GM23338 (cell line): ENCODE data around the gene TAGLN. TPM values are rescaled to one million over a fixed set of nuclear protein-coding genes. Genes with fewer than 3 reads are reported as not detected.
"Not testable (repeated sequence)": the region's sequence is repeated elsewhere in the genome, so short reads cannot be mapped to it uniquely, and the experiment has no call there.

Source experiments
- ATAC-seq: fragments of 200-7000 bp; cut with Tn5 transposase; 3 replicates; pipeline ENCODE4 v1.9.1; 2020
- DNase-seq: peaks from one replicate; pipeline ENCODE4 v3.0.0-alpha.2; 2015; ENCODE audit warnings: low spot score
- H2AFZ ChIP-seq: fragments of 200-600 bp; sonication (generic); 2 replicates; pipeline ENCODE4 v1.8.0; 2016; ENCODE audit warnings: antibody characterized with exemption, mild to moderate bottlenecking, moderate library complexity
- H3F3A ChIP-seq: fragments of 200-600 bp; sonication (generic); replicated peaks from 2 replicates; pipeline ENCODE4 v1.8.0; 2017; ENCODE audit warnings: antibody characterized with exemption, mixed run types, low read depth
- H3K27ac ChIP-seq: fragments of 200-600 bp; sonication (generic); 2 replicates; pipeline ENCODE4 v1.6.1; 2016; ENCODE audit warnings: low read depth
- H3K27me3 ChIP-seq: fragments of 200-600 bp; sonication (generic); 2 replicates; pipeline ENCODE4 v1.8.0; 2016; ENCODE audit warnings: mild to moderate bottlenecking, mixed run types, moderate library complexity; ENCODE audit not compliant: insufficient read depth
- H3K36me3 ChIP-seq: fragments of 200-600 bp; sonication (generic); 2 replicates; pipeline ENCODE4 v1.8.0; 2016; ENCODE audit warnings: mild to moderate bottlenecking; ENCODE audit not compliant: insufficient read depth
- H3K4me1 ChIP-seq: fragments of 200-600 bp; sonication (generic); 2 replicates; pipeline ENCODE4 v1.8.0; 2016; ENCODE audit warnings: mild to moderate bottlenecking, moderate library complexity; ENCODE audit not compliant: insufficient read depth
- H3K4me2 ChIP-seq: fragments of 200-600 bp; sonication (generic); 2 replicates; pipeline ENCODE4 v1.7.1; 2017; ENCODE audit warnings: mixed run types
- H3K4me3 ChIP-seq: fragments of 200-600 bp; sonication (generic); 2 replicates; pipeline ENCODE4 v1.6.1; 2016; ENCODE audit warnings: mixed run types
- H3K79me2 ChIP-seq: fragments of 200-600 bp; sonication (generic); replicated peaks from 2 replicates; pipeline ENCODE4 v1.8.0; 2017; ENCODE audit warnings: mild to moderate bottlenecking; ENCODE audit not compliant: insufficient read depth
- H3K9me2 ChIP-seq: fragments of 200-600 bp; sonication (generic); 2 replicates; pipeline ENCODE4 v1.8.0; 2017; ENCODE audit not compliant: insufficient read depth
- H4K20me1 ChIP-seq: fragments of 200-600 bp; sonication (generic); replicated peaks from 2 replicates; pipeline ENCODE4 v1.8.0; 2017; ENCODE audit warnings: mild to moderate bottlenecking; ENCODE audit not compliant: insufficient read depth
- H3K27ac Mint-ChIP-seq: 2 replicates; pipeline ENCODE4 v1.8.0; 2020; ENCODE audit warnings: inconsistent platforms, mild to moderate bottlenecking, moderate library complexity, mixed read lengths
- H3K27me3 Mint-ChIP-seq: 3 replicates; pipeline ENCODE4 v1.8.0; 2022; ENCODE audit warnings: low read depth, mild to moderate bottlenecking, moderate library complexity, mixed read lengths, inconsistent platforms; ENCODE audit not compliant: insufficient read depth, poor library complexity
- H3K36me3 Mint-ChIP-seq: 3 replicates; pipeline ENCODE4 v1.8.0; 2021; ENCODE audit warnings: low read depth, mild to moderate bottlenecking, inconsistent platforms, moderate library complexity, mixed read lengths
- H3K4me1 Mint-ChIP-seq: 3 replicates; pipeline ENCODE4 v1.8.0; 2020; ENCODE audit warnings: mild to moderate bottlenecking, inconsistent platforms, mixed read lengths
- H3K4me3 Mint-ChIP-seq: 3 replicates; pipeline ENCODE4 v1.8.0; 2021; ENCODE audit warnings: moderate library complexity, mild to moderate bottlenecking, inconsistent platforms, mixed read lengths
- H3K9me3 Mint-ChIP-seq: 3 replicates; pipeline ENCODE4 v1.8.0; 2020; ENCODE audit warnings: moderate library complexity, mild to moderate bottlenecking, inconsistent platforms, mixed read lengths
- CTCF ChIP-seq, 2 experiments: fragments of 200-600 bp in 1 of 2; sonication (generic) in 1 of 2; conservative IDR thresholded peaks; 2 replicates each; pipeline versions ENCODE4 v1.5.1 to v1.6.1; 2016 to 2017; ENCODE audit warnings: antibody characterized with exemption in 2 of 2, low read depth in 2 of 2, mild to moderate bottlenecking in 2 of 2, moderate library complexity in 1 of 2
- EZH2 ChIP-seq: fragments of 200-600 bp; sonication (generic); IDR thresholded peaks from one replicate; pipeline ENCODE4 v1.8.0; 2017; ENCODE audit warnings: antibody characterized with exemption, mild to moderate bottlenecking, low read depth; ENCODE audit not compliant: unreplicated experiment
- EZH2phosphoT487 ChIP-seq: fragments of 200-600 bp; sonication (generic); IDR thresholded peaks from one replicate; pipeline ENCODE4 v1.8.1; 2018; ENCODE audit warnings: antibody characterized with exemption; ENCODE audit not compliant: unreplicated experiment
- ZNF331 ChIP-seq: fragments of 250-450 bp; sonication (Bioruptor Pico); IDR thresholded peaks from 2 replicates; pipeline ENCODE4 v1.5.0; 2020; ENCODE audit warnings: low read depth, mild to moderate bottlenecking, moderate library complexity
- polyA plus RNA-seq: library from polyadenylated mRNA; unstranded; fragments of >200 nt; fragmentation: Nextera tagmentation; extraction: Ambion mirVana; gene quantifications from 2 replicates; pipeline ENCODE4 v1.2.1, GENCODE V29; 2016
- total RNA-seq: library from RNA; depleted of rRNA; stranded (reverse); fragments of >200 nt; shearing (Covaris generic); gene quantifications from 2 replicates; pipeline ENCODE4 v1.2.3, GENCODE V29; 2014

The TAGLN gene
- total and polyA plus RNA-seq, 2 experiments from 2014 or later, result 86.8 to 130 TPM

GRCh38 chr11:117208710-117209109, 9.5 kb downstream of the TAGLN start:
- H3K36me3 ChIP-seq, H3K27me3 Mint-ChIP-seq, H3F3A ChIP-seq, H3K4me1 Mint-ChIP-seq, H3K27ac ChIP-seq, H3K9me2 ChIP-seq, H2AFZ ChIP-seq, H3K4me3 Mint-ChIP-seq, H3K27ac Mint-ChIP-seq, H4K20me1 ChIP-seq, H3K4me1 ChIP-seq, H3K9me3 Mint-ChIP-seq, H3K27me3 ChIP-seq, H3K79me2 ChIP-seq, H3K4me3 ChIP-seq, H3K4me2 ChIP-seq: not testable (repeated sequence)
- peak; percentile 53 to 64 for TF ChIP-seq CTCF (conservative IDR thresholded peaks at IDR 0.05; ENCODE audit: low read depth in 2 of 2)
- peak; percentile 75 for DNase-seq
- peak; percentile 18 for ATAC-seq
- H3K36me3 Mint-ChIP-seq, result peaks cover 27% of the 10 kb centered on the region

- H3K27ac ChIP-seq, result not testable (repeated sequence)
Measured at GRCh38 chr11:117209351-117210125, 10.4 kb downstream of the TAGLN start.

GRCh38 chr11:117210620-117211019, 11.4 kb downstream of the TAGLN start:
- no peaks in the 10 kb centered on the region for H3F3A ChIP-seq
- TF ChIP-seq EZH2phosphoT487, result no peak
- no peak for TF ChIP-seq EZH2
- TF ChIP-seq ZNF331 (CRISPR knock-in tag), result no peak
- ATAC-seq (no peak), DNase-seq (no peak)
- no peak overlapping the region for H3K27ac ChIP-seq
- Mint-ChIP-seq H3K4me1 (no peaks in the 10 kb centered on the region), H3K27me3 (peaks cover 5% of the 10 kb centered on the region), H3K4me3 (no peak overlapping the region), H3K9me3 (no peaks in the 10 kb centered on the region), H3K27ac (no peak overlapping the region), H3K36me3 (peaks cover 18% of the 10 kb centered on the region)
- no peaks in the 10 kb centered on the region for H3K4me1 ChIP-seq
- H4K20me1 ChIP-seq, result no peaks in the 10 kb centered on the region; the same call in 1 of the 2 replicates
- no peaks in the 10 kb centered on the region for H3K27me3 ChIP-seq
- no peak overlapping the region for H3K4me2 ChIP-seq
- no peak overlapping the region for H3K4me3 ChIP-seq
- no peaks in the 10 kb centered on the region for H3K9me2 ChIP-seq
- H2AFZ ChIP-seq, result no peak overlapping the region
- no peaks in the 10 kb centered on the region for H3K79me2 ChIP-seq
- no peaks in the 10 kb centered on the region for H3K36me3 ChIP-seq

More at GRCh38 chr11:117209351-117210125, 10.4 kb downstream of the TAGLN start:
- not testable (repeated sequence) for H3K4me1 ChIP-seq, H3K4me3 Mint-ChIP-seq, H3K36me3 ChIP-seq, H3K4me2 ChIP-seq, H3K79me2 ChIP-seq, DNase-seq, H3K9me3 Mint-ChIP-seq, H3K27me3 ChIP-seq, H3K4me3 ChIP-seq, H3K9me2 ChIP-seq, H4K20me1 ChIP-seq, H3K27ac Mint-ChIP-seq, H3K4me1 Mint-ChIP-seq, H2AFZ ChIP-seq, H3K27me3 Mint-ChIP-seq, H3F3A ChIP-seq
- H3K36me3 Mint-ChIP-seq, result peaks cover 26% of the 10 kb centered on the region
- ATAC-seq, result peak; percentile 6
